B cell (primary cell): ENCODE results near the gene VMO1. TPM values are rescaled to one million over a fixed set of nuclear protein-coding genes. Genes with fewer than 3 reads are reported as not detected.

Experiments used
- ATAC-seq: fragments of 200-7000 bp; cut with Tn5 transposase; one replicate; pipeline ENCODE4 v1.10.0; 2021; ENCODE audit warnings: low read depth, mild to moderate bottlenecking, moderate number of reproducible peaks, moderate library complexity
- CTCF ChIA-PET: fragments of 350-600 bp; sonication (Branson Sonifier 250); formaldehyde crosslinking; loops from one replicate; lab custom pipeline; 2021; ENCODE audit warnings: antibody characterized with exemption, inconsistent platforms; lab: Charles Lee
- POLR2A ChIA-PET: fragments of 350-600 bp; sonication (Branson Sonifier 250); formaldehyde crosslinking; loops from one replicate; lab custom pipeline; 2021; ENCODE audit warnings: antibody characterized with exemption; lab: Charles Lee
- DNase-seq: peaks from one replicate; pipeline ENCODE4 v3.0.0; 2013
- H2AFZ ChIP-seq: 2 replicates; pipeline ENCODE4 v1.6.1; 2012; ENCODE audit warnings: mild to moderate bottlenecking, low read depth, low read length; ENCODE audit not compliant: insufficient read depth, poor library complexity, severe bottlenecking
- H3K27ac ChIP-seq, 2 donors: 1 replicate in 1 of 2; 2 replicates in 1 of 2; pipeline ENCODE4 v1.5.1; 2012 to 2013; ENCODE audit warnings: low read length in 2 of 2, mild to moderate bottlenecking in 2 of 2, moderate library complexity in 1 of 2
- H3K27me3 ChIP-seq, 4 experiments: fragments of 200-600 bp in 1 of 4; sonication (generic) in 1 of 4; replicated peaks in 1 of 4; 1 replicate in 2 of 4; 2 replicates in 2 of 4; pipeline versions ENCODE4 v1.6.1 to v1.7.0; 2013 to 2016; ENCODE audit warnings: low read length in 3 of 4, mild to moderate bottlenecking in 2 of 4, mixed read lengths in 1 of 4, moderate library complexity in 1 of 4; ENCODE audit not compliant: insufficient read depth in 4 of 4, control insufficient read depth in 3 of 4; ENCODE audit errors: control extremely low read depth in 1 of 4
- H3K36me3 ChIP-seq, 2 experiments: replicated peaks in 1 of 2; 1 replicate in 1 of 2; 2 replicates in 1 of 2; pipeline versions ENCODE4 v1.6.1 to v1.7.1; 2013; ENCODE audit warnings: low read length in 1 of 2; ENCODE audit not compliant: insufficient read depth in 2 of 2, control insufficient read depth in 1 of 2; ENCODE audit errors: control extremely low read depth in 1 of 2, extremely low read depth in 1 of 2
- H3K4me1 ChIP-seq, 2 donors: fragments of 200-600 bp in 1 of 2; sonication (generic) in 1 of 2; 1 replicate in 1 of 2; 2 replicates in 1 of 2; pipeline versions ENCODE4 v1.5.1 to v1.6.1; 2013 to 2017; ENCODE audit warnings: low read length in 2 of 2; ENCODE audit not compliant: control insufficient read depth in 2 of 2, insufficient read depth in 2 of 2
- H3K4me2 ChIP-seq: replicated peaks from 2 replicates; pipeline ENCODE3; 2012; ENCODE audit warnings: mild to moderate bottlenecking, low read depth, low read length; ENCODE audit not compliant: poor library complexity, severe bottlenecking
- H3K4me3 ChIP-seq, 5 experiments: fragments of 200-600 bp in 1 of 5; sonication (generic) in 1 of 5; 1 replicate in 3 of 5; 2 replicates in 2 of 5; pipeline versions ENCODE4 v1.5.1 to v1.7.0; 2011 to 2016; ENCODE audit warnings: low read length in 4 of 5, mild to moderate bottlenecking in 4 of 5, low read depth in 2 of 5, control low read depth in 1 of 5, moderate library complexity in 1 of 5; ENCODE audit not compliant: insufficient read depth in 1 of 5; ENCODE audit errors: control extremely low read depth in 1 of 5, extremely low read depth in 1 of 5
- H3K79me2 ChIP-seq: fragments of 200-600 bp; sonication (generic); one replicate; pipeline ENCODE4 v1.6.0; 2016; ENCODE audit warnings: low read length; ENCODE audit not compliant: control insufficient read depth, insufficient read depth
- H3K9ac ChIP-seq: fragments of 200-600 bp; sonication (generic); 2 replicates; pipeline ENCODE4 v1.6.1; 2017; ENCODE audit warnings: mild to moderate bottlenecking, low read length, moderate library complexity
- H3K9me3 ChIP-seq, 3 donors: one replicate each; pipeline versions ENCODE4 v1.6.1 to v1.7.1; 2013; ENCODE audit warnings: low read length in 2 of 3; ENCODE audit not compliant: control insufficient read depth in 2 of 3, insufficient read depth in 1 of 3; ENCODE audit errors: control extremely low read depth in 1 of 3
- H4K20me1 ChIP-seq: 2 replicates; pipeline ENCODE4 v1.6.0; 2012; ENCODE audit warnings: mild to moderate bottlenecking, low read length; ENCODE audit not compliant: insufficient read depth, control insufficient read depth, poor library complexity, severe bottlenecking
- H3K27ac Mint-ChIP-seq: one replicate; pipeline ENCODE4 v1.8.0; 2021; ENCODE audit warnings: mixed read lengths
- H3K27me3 Mint-ChIP-seq: one replicate; pipeline ENCODE4 v1.8.0; 2021; ENCODE audit warnings: mixed read lengths
- H3K4me1 Mint-ChIP-seq: one replicate; pipeline ENCODE4 v1.8.0; 2021; ENCODE audit warnings: mixed read lengths
- H3K4me3 Mint-ChIP-seq: one replicate; pipeline ENCODE4 v1.8.0; 2021; ENCODE audit warnings: mixed read lengths
- H3K9me3 Mint-ChIP-seq: one replicate; pipeline ENCODE4 v1.8.0; 2022; ENCODE audit warnings: mixed read lengths; ENCODE audit not compliant: insufficient read depth
- EZH2 ChIP-seq: IDR thresholded peaks from 2 replicates; pipeline ENCODE4 v1.6.1; 2012; ENCODE audit warnings: borderline replicate concordance, low read depth, mild to moderate bottlenecking, moderate library complexity, low read length; ENCODE audit not compliant: insufficient read depth, poor library complexity, severe bottlenecking
- WGBS: methylation state at CpG from one replicate; pipeline ENCODE4 v1.1.5; 2013; ENCODE audit warnings: missing lambda C conversion rate; ENCODE audit not compliant: insufficient coverage; 5-methylcytosine and 5-hydroxymethylcytosine counted together
- intact Hi-C: fragments of 100-400 bp; cut with micrococcal nuclease; formaldehyde crosslinking; loops from one replicate; pipeline ENCODE4 v1.10.0; 2022
- polyA plus RNA-seq: library from polyadenylated mRNA; depleted of rRNA; stranded (reverse); fragments of >200 nt; gene quantifications from 2 replicates; pipeline ENCODE4 v1.2.3, GENCODE V29; 2012
- total RNA-seq, 2 donors: library from RNA; stranded (reverse); fragments of 120-200 nt in 1 of 2; gene quantifications; 1 replicate in 1 of 2; 2 replicates in 1 of 2; pipeline versions ENCODE4 v1.2.3 to v1.2.4, GENCODE V29; 2013 to 2022
- TF ChIP-seq, protein P1 (sequence below): fragments of 200-600 bp; IDR thresholded peaks from one replicate; pipeline ENCODE4 v1.8.0; 2022; ENCODE audit warnings: antibody characterized with exemption, mild to moderate bottlenecking

Gene VMO1
- total and polyA plus RNA-seq, 2 donors (not counting 1 experiment from before 2014, with no cell fraction given), result 0.57 TPM; not detected in 1

DNA sequence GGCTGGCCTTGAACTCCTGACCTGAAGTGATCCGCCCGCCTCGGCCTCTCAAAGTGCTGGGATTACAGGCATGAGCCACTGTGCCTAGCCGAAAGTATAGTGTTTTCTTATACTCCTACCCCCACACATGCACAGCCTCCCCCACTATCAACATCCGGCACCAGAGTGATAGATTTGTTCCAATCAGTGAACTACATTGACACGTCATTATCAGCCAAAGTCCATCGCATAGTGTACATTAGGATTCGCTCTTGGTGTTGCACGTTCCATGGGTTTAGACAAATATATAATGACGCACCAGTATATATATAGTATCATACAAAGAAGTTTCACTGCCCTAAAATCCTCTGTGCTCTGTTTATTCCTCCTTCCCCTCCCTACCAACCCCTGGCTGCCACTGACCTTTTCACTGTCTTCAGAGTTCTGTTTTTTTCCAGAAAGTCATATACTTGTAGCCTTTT lies 26.4 kb downstream of the VMO1 start:
- H3K79me2 ChIP-seq, result no peaks in the 10 kb centered on the region
- no peak overlapping the region for H3K27ac ChIP-seq
- no peak overlapping the region for H3K9ac ChIP-seq
- Mint-ChIP-seq H3K4me3 (no peak overlapping the region), H3K27me3 (peaks cover 23% of the 10 kb centered on the region), H3K27ac (no peak overlapping the region), H3K4me1 (peaks cover 4% of the 10 kb centered on the region), H3K9me3 (no peaks in the 10 kb centered on the region)
- ChIA-PET POLR2A (no interaction called here), CTCF (no interaction called here)
- H2AFZ ChIP-seq, result no peak overlapping the region
- no peak overlapping the region for H3K4me2 ChIP-seq
- peaks cover 0 to 3% of the 10 kb centered on the region in 2 donors for H3K4me1 ChIP-seq
- H3K4me3 ChIP-seq, result no peak overlapping the region
- intact Hi-C loops, result no loop called here
- DNase-seq (no peak), ATAC-seq (no peak)
- WGBS, result 93% methylated on average over 3 of the region's 10 CpGs
- no peaks in the 10 kb centered on the region for H3K36me3 ChIP-seq
- H3K27me3 ChIP-seq, result peaks cover 0 to 8% (median 1%) of the 10 kb centered on the region in 4 experiments
- H4K20me1 ChIP-seq, result no peaks in the 10 kb centered on the region
- TF ChIP-seq, protein P1, sequence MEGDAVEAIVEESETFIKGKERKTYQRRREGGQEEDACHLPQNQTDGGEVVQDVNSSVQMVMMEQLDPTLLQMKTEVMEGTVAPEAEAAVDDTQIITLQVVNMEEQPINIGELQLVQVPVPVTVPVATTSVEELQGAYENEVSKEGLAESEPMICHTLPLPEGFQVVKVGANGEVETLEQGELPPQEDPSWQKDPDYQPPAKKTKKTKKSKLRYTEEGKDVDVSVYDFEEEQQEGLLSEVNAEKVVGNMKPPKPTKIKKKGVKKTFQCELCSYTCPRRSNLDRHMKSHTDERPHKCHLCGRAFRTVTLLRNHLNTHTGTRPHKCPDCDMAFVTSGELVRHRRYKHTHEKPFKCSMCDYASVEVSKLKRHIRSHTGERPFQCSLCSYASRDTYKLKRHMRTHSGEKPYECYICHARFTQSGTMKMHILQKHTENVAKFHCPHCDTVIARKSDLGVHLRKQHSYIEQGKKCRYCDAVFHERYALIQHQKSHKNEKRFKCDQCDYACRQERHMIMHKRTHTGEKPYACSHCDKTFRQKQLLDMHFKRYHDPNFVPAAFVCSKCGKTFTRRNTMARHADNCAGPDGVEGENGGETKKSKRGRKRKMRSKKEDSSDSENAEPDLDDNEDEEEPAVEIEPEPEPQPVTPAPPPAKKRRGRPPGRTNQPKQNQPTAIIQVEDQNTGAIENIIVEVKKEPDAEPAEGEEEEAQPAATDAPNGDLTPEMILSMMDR, result no peak
- TF ChIP-seq EZH2, result no peak
- no peaks in the 10 kb centered on the region for H3K9me3 ChIP-seq

GRCh38 chr17:4753392-4753791 lies 32.8 kb downstream of the VMO1 start:
- WGBS, result no CpG with 5 or more reads among the region's 1 CpG
- Histone ChIP-seq H3K79me2 (no peaks in the 10 kb centered on the region), H3K36me3 (no peaks in the 10 kb centered on the region), H3K9ac (no peak overlapping the region), H2AFZ (no peak overlapping the region), H3K4me3 (no peak overlapping the region), H3K27me3 (peaks cover 0 to 15% (median 7%) of the 10 kb centered on the region in 4 experiments), H3K4me2 (no peak overlapping the region), H4K20me1 (no peaks in the 10 kb centered on the region), H3K4me1 (peaks cover 3% of the 10 kb centered on the region in 2 donors), H3K27ac (no peak overlapping the region), H3K9me3 (no peaks in the 10 kb centered on the region)
- CTCF ChIA-PET, result no interaction called here
- Mint-ChIP-seq H3K4me1 (peaks cover 3% of the 10 kb centered on the region), H3K27ac (no peak overlapping the region), H3K27me3 (peaks cover 37% of the 10 kb centered on the region), H3K9me3 (no peaks in the 10 kb centered on the region), H3K4me3 (no peak overlapping the region)
- intact Hi-C loops, result no loop called here
- ATAC-seq (no peak), DNase-seq (no peak)
- POLR2A ChIA-PET, result no interaction called here
- no peak for TF ChIP-seq EZH2
- TF ChIP-seq, protein P1, result no peak
